ENCODE measurements around the gene THYN1. TPM values are rescaled to one million over a fixed set of nuclear protein-coding genes. Genes with fewer than 3 reads are reported as not detected.
"Not testable (repeated sequence)": the region's sequence is repeated elsewhere in the genome, so short reads cannot be mapped to it uniquely, and the experiment has no call there.

The THYN1 gene
- polyA plus RNA-seq, 1 donor (not counting 4 experiments of a cell fraction or from before 2014, with no cell fraction given) = 45.8 TPM

DNA sequence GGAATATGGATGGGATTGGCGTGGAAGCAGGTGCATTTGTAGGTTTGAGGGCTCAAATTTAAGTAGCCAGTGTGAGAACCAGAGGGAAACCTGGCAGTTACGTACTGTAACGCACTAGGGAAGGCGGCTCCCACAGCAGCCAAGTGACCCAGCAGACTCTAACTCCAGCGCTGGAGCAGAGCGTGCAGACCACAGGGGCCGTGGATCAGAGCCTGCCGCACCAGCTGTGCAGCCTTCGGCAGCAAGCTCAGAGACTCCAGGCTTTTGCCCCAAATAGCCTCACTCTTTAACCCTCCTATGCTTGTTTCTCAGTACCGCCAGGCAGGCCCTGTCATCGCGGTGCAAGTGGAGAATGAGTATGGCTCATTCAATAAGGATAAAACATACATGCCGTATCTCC, 35.3 kb upstream of the THYN1 start:
- no peaks in the 10 kb centered on the region for H3K79me2 ChIP-seq (ENCODE audit: control insufficient read depth, insufficient read depth, low read length)
- DNase-seq (ENCODE audit: low read depth, low spot score) (no peak), FAIRE-seq (no peak)
- no peak overlapping the region for H2AFZ ChIP-seq (ENCODE audit: control insufficient read depth, low read length)
- H3K4me3 ChIP-seq (ENCODE audit: control insufficient read depth in 2 of 3, extremely low read depth in 1 of 3, insufficient read depth in 2 of 3, low read depth in 1 of 3, low read length in 3 of 3) = no peak overlapping the region
- dilution Hi-C loops (cut with MboI; ENCODE audit: extremely low pct_ligation_motif_present, low sequenced_read_pairs) = no loop called here
- no peaks in the 10 kb centered on the region for H3K36me3 ChIP-seq (ENCODE audit: control insufficient read depth in 2 of 2, extremely low read depth in 1 of 2, insufficient read depth in 2 of 2, low read length in 2 of 2)
- H3K9me1 ChIP-seq (ENCODE audit: control insufficient read depth, extremely low read depth, insufficient read depth, low read length) = no peaks in the 10 kb centered on the region
- H3K4me2 ChIP-seq (ENCODE audit: control insufficient read depth, extremely low read depth, insufficient read depth, low read depth, low read length) = no peak overlapping the region
- no peaks in the 10 kb centered on the region for H3K9me3 ChIP-seq (ENCODE audit: control insufficient read depth, low read depth, low read length)
- no peaks in the 10 kb centered on the region for H3K4me1 ChIP-seq (ENCODE audit: control insufficient read depth, extremely low read depth, insufficient read depth, low read length)
- H3K9ac ChIP-seq (ENCODE audit: control insufficient read depth, extremely low read depth, insufficient read depth, low read length) = no peak overlapping the region
- no peak overlapping the region for H3K27ac ChIP-seq (ENCODE audit: control insufficient read depth, insufficient read depth, low read length)
- no peaks in the 10 kb centered on the region for H3K27me3 ChIP-seq (ENCODE audit: control insufficient read depth, extremely low read depth, insufficient read depth, low read length)
- H4K20me1 ChIP-seq (ENCODE audit: control insufficient read depth, extremely low read depth, insufficient read depth, low read length) = peaks cover 2% of the 10 kb centered on the region
- TF ChIP-seq EZH2 (IDR thresholded peaks at IDR 0.05; ENCODE audit: low read length) = no peak
- TF ChIP-seq, protein P1, sequence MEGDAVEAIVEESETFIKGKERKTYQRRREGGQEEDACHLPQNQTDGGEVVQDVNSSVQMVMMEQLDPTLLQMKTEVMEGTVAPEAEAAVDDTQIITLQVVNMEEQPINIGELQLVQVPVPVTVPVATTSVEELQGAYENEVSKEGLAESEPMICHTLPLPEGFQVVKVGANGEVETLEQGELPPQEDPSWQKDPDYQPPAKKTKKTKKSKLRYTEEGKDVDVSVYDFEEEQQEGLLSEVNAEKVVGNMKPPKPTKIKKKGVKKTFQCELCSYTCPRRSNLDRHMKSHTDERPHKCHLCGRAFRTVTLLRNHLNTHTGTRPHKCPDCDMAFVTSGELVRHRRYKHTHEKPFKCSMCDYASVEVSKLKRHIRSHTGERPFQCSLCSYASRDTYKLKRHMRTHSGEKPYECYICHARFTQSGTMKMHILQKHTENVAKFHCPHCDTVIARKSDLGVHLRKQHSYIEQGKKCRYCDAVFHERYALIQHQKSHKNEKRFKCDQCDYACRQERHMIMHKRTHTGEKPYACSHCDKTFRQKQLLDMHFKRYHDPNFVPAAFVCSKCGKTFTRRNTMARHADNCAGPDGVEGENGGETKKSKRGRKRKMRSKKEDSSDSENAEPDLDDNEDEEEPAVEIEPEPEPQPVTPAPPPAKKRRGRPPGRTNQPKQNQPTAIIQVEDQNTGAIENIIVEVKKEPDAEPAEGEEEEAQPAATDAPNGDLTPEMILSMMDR (optimal IDR thresholded peaks at IDR 0.05 in 1 of 3, IDR thresholded peaks at IDR 0.05 in 1 of 3, conservative IDR thresholded peaks at IDR 0.05 in 1 of 3; ENCODE audit: extremely low read depth in 1 of 3, insufficient read depth in 2 of 3, low read length in 3 of 3) = no peak

DNA sequence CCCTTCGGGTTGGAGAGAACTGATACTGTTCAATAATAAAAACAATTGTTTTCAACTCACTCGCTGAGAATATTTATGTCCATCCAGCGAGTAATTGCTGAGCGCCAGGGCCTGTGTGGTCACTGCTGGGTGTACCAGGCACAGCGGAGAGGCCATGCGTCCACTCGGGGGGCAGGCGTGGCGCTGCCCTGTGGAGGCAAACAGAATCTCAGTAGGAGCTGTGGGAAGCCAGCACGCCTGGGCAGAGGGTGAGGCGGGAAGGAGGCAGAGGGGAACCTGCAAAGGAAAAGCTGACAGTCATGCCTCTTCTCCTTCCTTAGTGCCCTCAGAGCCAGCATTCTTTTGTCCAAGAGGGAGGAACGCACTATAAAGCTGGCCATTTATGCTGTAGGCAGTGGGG, 34.4 kb upstream of the THYN1 start:
- Histone ChIP-seq H3K9me1 (ENCODE audit: control insufficient read depth, extremely low read depth, insufficient read depth, low read length) (no peaks in the 10 kb centered on the region), H3K9me3 (ENCODE audit: control insufficient read depth, low read depth, low read length) (no peaks in the 10 kb centered on the region), H3K4me2 (ENCODE audit: control insufficient read depth, extremely low read depth, insufficient read depth, low read depth, low read length) (no peak overlapping the region), H3K9ac (ENCODE audit: control insufficient read depth, extremely low read depth, insufficient read depth, low read length) (no peak overlapping the region), H3K79me2 (ENCODE audit: control insufficient read depth, insufficient read depth, low read length) (no peaks in the 10 kb centered on the region), H3K27me3 (ENCODE audit: control insufficient read depth, extremely low read depth, insufficient read depth, low read length) (no peaks in the 10 kb centered on the region), H3K4me3 (ENCODE audit: control insufficient read depth in 2 of 3, extremely low read depth in 1 of 3, insufficient read depth in 2 of 3, low read depth in 1 of 3, low read length in 3 of 3) (no peak overlapping the region), H3K27ac (ENCODE audit: control insufficient read depth, insufficient read depth, low read length) (no peak overlapping the region), H3K36me3 (ENCODE audit: control insufficient read depth in 2 of 2, extremely low read depth in 1 of 2, insufficient read depth in 2 of 2, low read length in 2 of 2) (no peaks in the 10 kb centered on the region), H4K20me1 (ENCODE audit: control insufficient read depth, extremely low read depth, insufficient read depth, low read length) (peaks cover 2% of the 10 kb centered on the region), H3K4me1 (ENCODE audit: control insufficient read depth, extremely low read depth, insufficient read depth, low read length) (no peaks in the 10 kb centered on the region), H2AFZ (ENCODE audit: control insufficient read depth, low read length) (no peak overlapping the region)
- DNase-seq (ENCODE audit: low read depth, low spot score) = no peak
- FAIRE-seq = no peak
- dilution Hi-C loops (cut with MboI; ENCODE audit: extremely low pct_ligation_motif_present, low sequenced_read_pairs) = no loop called here
- TF ChIP-seq, protein P1 (optimal IDR thresholded peaks at IDR 0.05 in 1 of 3, IDR thresholded peaks at IDR 0.05 in 1 of 3, conservative IDR thresholded peaks at IDR 0.05 in 1 of 3; ENCODE audit: extremely low read depth in 1 of 3, insufficient read depth in 2 of 3, low read length in 3 of 3) = no peak
- no peak for TF ChIP-seq EZH2 (IDR thresholded peaks at IDR 0.05; ENCODE audit: low read length)

DNA sequence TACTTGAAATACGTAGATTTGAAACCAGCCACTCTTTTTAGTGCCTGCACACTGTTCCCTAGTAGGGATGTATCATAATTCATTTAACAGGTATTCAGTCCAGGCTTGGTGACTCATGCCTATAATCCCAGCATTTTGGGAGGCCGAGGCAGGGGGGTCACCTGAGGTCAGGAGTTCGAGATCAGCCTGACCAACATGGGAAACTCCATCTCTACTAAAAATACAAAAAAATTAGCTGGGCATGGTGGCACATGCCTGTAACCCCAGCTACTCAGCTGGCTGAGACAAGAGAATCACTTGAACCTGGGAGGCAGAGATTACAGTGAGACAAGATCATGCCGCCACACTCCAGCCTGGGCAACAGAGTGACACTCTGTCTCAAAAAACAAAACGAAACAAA, 31.2 kb upstream of the THYN1 start:
- H3K36me3 ChIP-seq (ENCODE audit: control insufficient read depth in 2 of 2, extremely low read depth in 1 of 2, insufficient read depth in 2 of 2, low read length in 2 of 2); H3K9me3 ChIP-seq (ENCODE audit: control insufficient read depth, low read depth, low read length); H4K20me1 ChIP-seq (ENCODE audit: control insufficient read depth, extremely low read depth, insufficient read depth, low read length); H2AFZ ChIP-seq (ENCODE audit: control insufficient read depth, low read length); FAIRE-seq; H3K4me3 ChIP-seq (ENCODE audit: control insufficient read depth in 2 of 3, extremely low read depth in 1 of 3, insufficient read depth in 2 of 3, low read depth in 1 of 3, low read length in 3 of 3); H3K9ac ChIP-seq (ENCODE audit: control insufficient read depth, extremely low read depth, insufficient read depth, low read length); H3K27me3 ChIP-seq (ENCODE audit: control insufficient read depth, extremely low read depth, insufficient read depth, low read length); H3K79me2 ChIP-seq (ENCODE audit: control insufficient read depth, insufficient read depth, low read length); H3K4me2 ChIP-seq (ENCODE audit: control insufficient read depth, extremely low read depth, insufficient read depth, low read depth, low read length); H3K27ac ChIP-seq (ENCODE audit: control insufficient read depth, insufficient read depth, low read length); H3K4me1 ChIP-seq (ENCODE audit: control insufficient read depth, extremely low read depth, insufficient read depth, low read length); dilution Hi-C loops (cut with MboI; ENCODE audit: extremely low pct_ligation_motif_present, low sequenced_read_pairs); DNase-seq (ENCODE audit: low read depth, low spot score); H3K9me1 ChIP-seq (ENCODE audit: control insufficient read depth, extremely low read depth, insufficient read depth, low read length): not testable (repeated sequence)

Data from keratinocyte (primary cell).